Brain microvascular endothelial cell (primary cell): ENCODE data around the gene SCAF1.
A peak's percentile ranks its signal among the peaks of the same experiment; 100 is the strongest.

ENCODE experiments used
- DNase-seq: peaks from one replicate; pipeline ENCODE4 v3.0.0-alpha.2; 2020
- H3K27ac ChIP-seq: fragments of 250-450 bp; sonication (Bioruptor Pico); 2 replicates; pipeline ENCODE4 v1.5.1; 2020; ENCODE audit warnings: mild to moderate bottlenecking, moderate library complexity
- H3K27me3 ChIP-seq: fragments of 250-450 bp; sonication (Bioruptor Pico); replicated peaks from 2 replicates; pipeline ENCODE4 v1.5.1; 2020; ENCODE audit warnings: mild to moderate bottlenecking
- H3K36me3 ChIP-seq: fragments of 250-450 bp; sonication (Bioruptor Pico); replicated peaks from 2 replicates; pipeline ENCODE4 v1.5.1; 2020; ENCODE audit warnings: mild to moderate bottlenecking
- H3K4me3 ChIP-seq: 2 replicates; pipeline ENCODE4 v1.5.1; 2011; ENCODE audit warnings: low read depth, mild to moderate bottlenecking, control low read depth, low read length, moderate library complexity
- in situ Hi-C: cut with HindIII; loops from 2 replicates; pipeline ENCODE4 v1.10.0; 2017; ENCODE audit warnings: low sequenced_read_pairs, low pct_ligation_motif_present
- TF ChIP-seq, protein P1 (sequence below): IDR thresholded peaks from 2 replicates; pipeline ENCODE4 v1.5.1; 2011; ENCODE audit warnings: low read depth, mild to moderate bottlenecking, moderate library complexity, low read length, control low read depth, inconsistent platforms; ENCODE audit errors: missing control alignments

SCAF1 gene

DNA sequence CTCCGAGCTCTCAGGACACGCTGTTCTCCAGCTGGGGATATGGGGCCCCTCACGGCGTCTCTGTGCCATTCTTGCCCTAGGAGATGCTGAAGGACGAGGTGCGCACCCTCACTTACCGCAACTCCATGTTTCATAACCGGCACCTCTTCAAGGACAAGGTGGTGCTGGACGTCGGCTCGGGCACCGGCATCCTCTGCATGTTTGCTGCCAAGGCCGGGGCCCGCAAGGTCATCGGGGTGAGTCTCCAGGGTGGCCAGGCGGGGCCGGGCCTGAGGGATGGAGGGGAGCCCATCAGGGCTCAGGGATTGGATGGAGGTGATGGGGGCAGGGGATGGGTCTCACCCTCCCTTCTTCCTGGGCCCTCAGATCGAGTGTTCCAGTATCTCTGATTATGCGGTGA, 39.8 kb downstream of the SCAF1 start:
- in situ Hi-C loops = no loop called here
- peaks cover 45% of the 10 kb centered on the region for H3K36me3 ChIP-seq
- H3K27me3 ChIP-seq = no peaks in the 10 kb centered on the region
- no peak overlapping the region for H3K4me3 ChIP-seq
- H3K27ac ChIP-seq = no peak overlapping the region
- TF ChIP-seq, protein P1, sequence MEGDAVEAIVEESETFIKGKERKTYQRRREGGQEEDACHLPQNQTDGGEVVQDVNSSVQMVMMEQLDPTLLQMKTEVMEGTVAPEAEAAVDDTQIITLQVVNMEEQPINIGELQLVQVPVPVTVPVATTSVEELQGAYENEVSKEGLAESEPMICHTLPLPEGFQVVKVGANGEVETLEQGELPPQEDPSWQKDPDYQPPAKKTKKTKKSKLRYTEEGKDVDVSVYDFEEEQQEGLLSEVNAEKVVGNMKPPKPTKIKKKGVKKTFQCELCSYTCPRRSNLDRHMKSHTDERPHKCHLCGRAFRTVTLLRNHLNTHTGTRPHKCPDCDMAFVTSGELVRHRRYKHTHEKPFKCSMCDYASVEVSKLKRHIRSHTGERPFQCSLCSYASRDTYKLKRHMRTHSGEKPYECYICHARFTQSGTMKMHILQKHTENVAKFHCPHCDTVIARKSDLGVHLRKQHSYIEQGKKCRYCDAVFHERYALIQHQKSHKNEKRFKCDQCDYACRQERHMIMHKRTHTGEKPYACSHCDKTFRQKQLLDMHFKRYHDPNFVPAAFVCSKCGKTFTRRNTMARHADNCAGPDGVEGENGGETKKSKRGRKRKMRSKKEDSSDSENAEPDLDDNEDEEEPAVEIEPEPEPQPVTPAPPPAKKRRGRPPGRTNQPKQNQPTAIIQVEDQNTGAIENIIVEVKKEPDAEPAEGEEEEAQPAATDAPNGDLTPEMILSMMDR = no peak
- DNase-seq = no peak

DNA sequence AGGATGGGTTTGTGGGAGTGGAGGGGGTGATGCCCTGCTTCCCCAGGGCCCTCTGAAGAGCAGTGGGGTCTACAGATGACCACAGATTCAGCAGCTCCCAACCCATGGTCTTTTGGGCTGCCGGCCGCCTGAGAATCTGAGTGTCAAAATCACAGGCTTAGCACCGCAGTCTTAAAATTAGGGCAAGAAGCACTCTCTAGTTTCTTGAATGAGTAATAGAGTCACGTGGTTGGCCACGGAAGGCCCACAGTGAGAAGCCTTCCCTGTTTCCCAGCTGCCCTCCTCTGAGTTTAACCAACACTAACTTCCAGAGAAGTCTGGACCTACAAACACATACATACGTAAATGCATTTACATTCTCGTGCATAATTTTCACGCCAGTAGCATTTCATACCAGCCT, 40.3 kb downstream of the SCAF1 start:
- TF ChIP-seq, protein P1 = no peak
- no peak overlapping the region for H3K4me3 ChIP-seq
- in situ Hi-C loops = no loop called here
- DNase-seq = no peak
- H3K27me3 ChIP-seq = no peaks in the 10 kb centered on the region
- H3K36me3 ChIP-seq = peaks cover 45% of the 10 kb centered on the region
- no peak overlapping the region for H3K27ac ChIP-seq

DNA sequence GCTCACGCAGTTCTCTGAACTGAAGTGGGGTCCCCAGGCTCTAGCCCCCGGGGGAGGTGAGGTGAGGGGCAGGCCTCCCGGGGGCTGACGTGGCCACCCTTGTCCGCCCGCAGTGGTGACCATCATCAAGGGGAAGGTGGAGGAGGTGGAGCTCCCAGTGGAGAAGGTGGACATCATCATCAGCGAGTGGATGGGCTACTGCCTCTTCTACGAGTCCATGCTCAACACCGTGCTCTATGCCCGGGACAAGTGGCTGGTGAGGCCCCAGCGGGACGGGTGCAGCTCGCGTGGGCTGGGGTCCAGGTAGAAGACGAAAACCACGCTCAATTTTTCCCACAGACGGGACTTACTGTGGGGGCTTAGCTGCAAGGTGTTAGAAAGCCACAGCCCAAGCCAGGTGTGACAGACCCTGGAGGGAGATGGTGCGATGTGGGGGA, 41.8 kb downstream of the SCAF1 start:
- no peaks in the 10 kb centered on the region for H3K27me3 ChIP-seq
- in situ Hi-C loops = no loop called here
- H3K36me3 ChIP-seq = peaks cover 45% of the 10 kb centered on the region
- no peak overlapping the region for H3K4me3 ChIP-seq
- no peak for DNase-seq
- H3K27ac ChIP-seq = no peak overlapping the region
- TF ChIP-seq, protein P1 = no peak

DNA sequence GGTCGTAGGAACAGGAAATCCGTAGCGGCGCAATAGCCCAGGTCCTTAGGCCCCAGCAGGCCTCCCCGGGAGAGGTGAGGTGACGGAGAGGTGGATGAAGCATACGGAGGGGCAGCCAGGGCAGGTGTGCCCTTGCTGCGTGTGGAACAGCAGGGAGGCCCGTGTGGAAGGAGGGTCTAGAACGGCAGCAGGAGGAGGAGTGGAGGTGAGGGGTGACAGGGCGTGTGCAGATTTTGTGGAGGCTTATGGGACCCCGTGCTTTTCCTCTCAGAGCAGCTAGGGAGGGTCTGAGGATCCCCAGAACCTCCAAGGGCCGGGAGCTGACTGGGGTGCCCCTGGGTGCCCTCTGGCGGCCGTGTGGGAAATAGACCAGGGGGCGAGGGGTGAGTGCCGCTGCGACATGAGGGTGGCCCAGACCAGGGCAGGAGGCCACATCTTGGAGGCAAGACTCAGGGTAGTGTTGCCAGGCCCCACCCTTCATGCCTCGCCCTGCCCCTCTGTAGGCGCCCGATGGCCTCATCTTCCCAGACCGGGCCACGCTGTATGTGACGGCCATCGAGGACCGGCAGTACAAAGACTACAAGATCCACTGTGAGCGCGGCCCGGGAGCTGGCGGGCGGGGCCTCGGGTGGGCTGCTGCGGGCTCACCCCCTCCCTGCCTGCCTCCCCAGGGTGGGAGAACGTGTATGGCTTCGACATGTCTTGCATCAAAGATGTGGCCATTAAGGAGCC, 42.4 kb downstream of the SCAF1 start:
- DNase-seq = no peak
- no peaks in the 10 kb centered on the region for H3K27me3 ChIP-seq

DNA sequence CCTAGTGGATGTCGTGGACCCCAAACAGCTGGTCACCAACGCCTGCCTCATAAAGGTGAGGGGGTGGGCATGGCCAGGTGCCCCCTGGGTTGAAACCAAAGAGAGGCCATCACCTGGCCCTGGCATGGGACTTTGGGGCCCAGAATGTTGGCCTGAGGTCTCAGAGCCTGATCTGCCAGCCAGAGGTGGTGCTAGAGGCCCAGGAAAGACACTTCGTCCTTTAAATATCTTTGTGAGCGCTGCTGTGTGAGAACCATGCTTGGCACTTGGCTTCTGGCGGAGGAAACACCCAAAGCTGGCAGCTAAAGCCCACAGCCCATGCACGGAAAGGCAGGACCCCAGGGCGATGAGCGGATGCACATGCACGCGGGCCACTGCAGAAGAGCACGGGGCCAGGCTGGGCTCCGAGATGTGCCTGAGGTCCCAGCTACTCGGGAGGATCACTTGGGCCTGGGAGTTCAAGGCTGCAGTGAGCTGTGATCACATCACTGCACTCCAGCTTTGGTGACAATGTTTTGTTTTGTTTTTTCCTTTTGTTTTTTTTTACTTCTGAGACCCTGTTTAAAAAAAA, 43.1 kb downstream of the SCAF1 start:
- TF ChIP-seq, protein P1 = peak; percentile 18
- no peak for DNase-seq
- in situ Hi-C loops = no loop called here
- H3K27ac ChIP-seq = no peak overlapping the region
- no peak overlapping the region for H3K4me3 ChIP-seq
- H3K36me3 ChIP-seq = peaks cover 45% of the 10 kb centered on the region
- no peaks in the 10 kb centered on the region for H3K27me3 ChIP-seq

More for the DNA sequence above, 42.4 kb downstream of the SCAF1 start:
- peaks cover 45% of the 10 kb centered on the region for H3K36me3 ChIP-seq
- in situ Hi-C loops = no loop called here
- no peak overlapping the region for H3K27ac ChIP-seq
- no peak overlapping the region for H3K4me3 ChIP-seq
- TF ChIP-seq, protein P1 = peak; percentile 63
